PC-3 (cell line): ENCODE data around the gene ANLN. TPM values are rescaled to one million over a fixed set of nuclear protein-coding genes. Genes with fewer than 3 reads are reported as not detected.

Source experiments
- ATAC-seq: fragments of 200-7000 bp; cut with Tn5 transposase; 2 replicates; pipeline ENCODE4 v1.9.1; 2020; ENCODE audit warnings: mild to moderate bottlenecking, moderate library complexity
- BruUV-seq: library from RNA; stranded (reverse); fragments of 400-500 nt; replicated peaks from 2 replicates; lab custom pipeline; 2021; lab: Mats Ljungman, UMichigan
- CTCF ChIA-PET: fragments of 300-600 bp; sonication (Branson Sonifier 250); formaldehyde crosslinking; loops from one replicate; lab custom pipeline; 2022; ENCODE audit warnings: antibody characterized with exemption; lab: Charles Lee
- POLR2A ChIA-PET: fragments of 300-600 bp; sonication (Branson Sonifier 250); formaldehyde crosslinking; loops from one replicate; lab custom pipeline; 2022; ENCODE audit warnings: antibody characterized with exemption; ENCODE audit not compliant: unreplicated experiment; lab: Charles Lee
- DNase-seq: peaks from one replicate; pipeline ENCODE4 v3.0.0-alpha.2; 2015
- H2AFZ ChIP-seq: fragments of 300-600 bp; sonication (generic); 2 replicates; pipeline ENCODE4 v1.6.0; 2016; ENCODE audit warnings: antibody characterized with exemption, low read length
- H3F3A ChIP-seq: fragments of 300-600 bp; sonication (generic); one replicate; pipeline ENCODE4 v1.6.0; 2017; ENCODE audit warnings: antibody characterized with exemption, low read length, control low read depth, mild to moderate bottlenecking; ENCODE audit not compliant: unreplicated experiment
- H3K27ac ChIP-seq: fragments of 300-600 bp; sonication (generic); 2 replicates; pipeline ENCODE4 v1.5.1; 2016; ENCODE audit warnings: mild to moderate bottlenecking, low read length
- H3K27me3 ChIP-seq: fragments of 300-600 bp; sonication (generic); 2 replicates; pipeline ENCODE4 v1.6.1; 2016; ENCODE audit warnings: low read length, mixed read lengths
- H3K36me3 ChIP-seq: fragments of 300-600 bp; sonication (generic); 2 replicates; pipeline ENCODE4 v1.6.1; 2016; ENCODE audit warnings: low read depth, mixed run types, low read length, mixed read lengths
- H3K4me1 ChIP-seq: fragments of 300-600 bp; sonication (generic); 2 replicates; pipeline ENCODE4 v1.5.1; 2016; ENCODE audit warnings: low read length; ENCODE audit not compliant: insufficient read depth
- H3K4me2 ChIP-seq: fragments of 300-600 bp; sonication (generic); 2 replicates; pipeline ENCODE4 v1.6.0; 2016; ENCODE audit warnings: low read length
- H3K4me3 ChIP-seq: fragments of 300-600 bp; sonication (generic); 2 replicates; pipeline ENCODE4 v1.5.1; 2016; ENCODE audit warnings: mild to moderate bottlenecking, low read length, mixed read lengths
- H3K79me2 ChIP-seq: fragments of 300-600 bp; sonication (generic); 2 replicates; pipeline ENCODE4 v1.6.1; 2017; ENCODE audit warnings: low read length, mixed read lengths
- H3K9ac ChIP-seq: fragments of 300-600 bp; sonication (generic); 2 replicates; pipeline ENCODE4 v1.6.0; 2016; ENCODE audit warnings: mild to moderate bottlenecking, low read length
- H3K9me2 ChIP-seq: fragments of 300-600 bp; sonication (generic); replicated peaks from 2 replicates; pipeline ENCODE4 v1.6.1; 2016; ENCODE audit warnings: mixed run types, low read length, mixed read lengths
- H3K9me3 ChIP-seq: fragments of 300-600 bp; sonication (generic); 2 replicates; pipeline ENCODE4 v1.6.1; 2016; ENCODE audit warnings: low read length, mixed read lengths
- H4K20me1 ChIP-seq: fragments of 300-600 bp; sonication (generic); 2 replicates; pipeline ENCODE4 v1.6.1; 2016; ENCODE audit warnings: low read length, mixed read lengths
- CTCF ChIP-seq: fragments of 300-600 bp; sonication (generic); conservative IDR thresholded peaks from 2 replicates; pipeline ENCODE4 v1.5.1; 2017; ENCODE audit warnings: antibody characterized with exemption, low read depth, mild to moderate bottlenecking, low read length
- EZH2 ChIP-seq: fragments of 300-600 bp; sonication (generic); IDR thresholded peaks from one replicate; pipeline ENCODE4 v1.6.1; 2017; ENCODE audit warnings: antibody characterized with exemption, mild to moderate bottlenecking, low read length; ENCODE audit not compliant: unreplicated experiment
- EZH2phosphoT487 ChIP-seq: fragments of 300-600 bp; sonication (generic); IDR thresholded peaks from 2 replicates; pipeline ENCODE4 v1.6.1; 2018; ENCODE audit warnings: mild to moderate bottlenecking, antibody characterized with exemption, low read length, borderline replicate concordance
- intact Hi-C: fragments of 100-400 bp; cut with micrococcal nuclease; formaldehyde crosslinking; loops from 2 replicates; pipeline ENCODE4 v1.9.0; 2023
- total RNA-seq: library from RNA; depleted of rRNA; stranded (reverse); fragments of >200 nt; gene quantifications from 2 replicates; pipeline ENCODE4 v1.2.3, GENCODE V29; 2014

The ANLN gene
- total RNA-seq, 1 experiment from 2014 or later = 110 TPM

- POLR2A ChIA-PET = no interaction called here
- Histone ChIP-seq H3K4me3 (no peak overlapping the region), H2AFZ (no peak overlapping the region), H3K79me2 (no peaks in the 10 kb centered on the region), H3K4me2 (no peak overlapping the region), H3K27me3 (no peaks in the 10 kb centered on the region), H3K4me1 (0 out of 2 replicates have a peak, but pooled peaks cover 3% of the 10 kb centered on the region), H4K20me1 (no peaks in the 10 kb centered on the region), H3F3A (no peaks in the 10 kb centered on the region), H3K9me2 (no peaks in the 10 kb centered on the region), H3K9ac (no peak overlapping the region), H3K27ac (no peak overlapping the region), H3K36me3 (no peaks in the 10 kb centered on the region), H3K9me3 (no peaks in the 10 kb centered on the region)
- intact Hi-C loops = no loop called here
- BruUV-seq = no TSS peak
- ATAC-seq = no peak
- TF ChIP-seq EZH2 = no peak
- TF ChIP-seq EZH2phosphoT487 = no peak
- TF ChIP-seq CTCF = no peak
- CTCF ChIA-PET = no interaction called here
- no peak for DNase-seq
Measured at GRCh38 chr7:36361227-36361626, 28.4 kb upstream of the ANLN start.

- no peaks in the 10 kb centered on the region for H3K9me2 ChIP-seq
- DNase-seq (no peak), ATAC-seq (no peak)
- BruUV-seq = no TSS peak
- H3K27me3 ChIP-seq = no peaks in the 10 kb centered on the region
- H3K9ac ChIP-seq = no peak overlapping the region
- no peak for TF ChIP-seq EZH2phosphoT487
- TF ChIP-seq CTCF = no peak
- no peak for TF ChIP-seq EZH2
- POLR2A ChIA-PET = no interaction called here
- H4K20me1 ChIP-seq = no peaks in the 10 kb centered on the region
- no peak overlapping the region for H2AFZ ChIP-seq
- H3K4me3 ChIP-seq = no peak overlapping the region
- no peaks in the 10 kb centered on the region for H3K36me3 ChIP-seq
- intact Hi-C loops = no loop called here
- H3F3A ChIP-seq = no peaks in the 10 kb centered on the region
- no peak overlapping the region for H3K4me2 ChIP-seq
- H3K27ac ChIP-seq = no peak overlapping the region
- H3K9me3 ChIP-seq = no peaks in the 10 kb centered on the region
- no peaks in the 10 kb centered on the region for H3K79me2 ChIP-seq
- CTCF ChIA-PET = no interaction called here
- H3K4me1 ChIP-seq = 0 out of 2 replicates have a peak, but pooled peaks cover 4% of the 10 kb centered on the region
Measured at GRCh38 chr7:36363515-36363914, 26.1 kb upstream of the ANLN start.

- Histone ChIP-seq H3K4me1 (0 out of 2 replicates have a peak, but pooled peaks cover 4% of the 10 kb centered on the region), H3K9me3 (no peaks in the 10 kb centered on the region), H3K36me3 (no peaks in the 10 kb centered on the region), H3K27ac (no peak overlapping the region), H2AFZ (peak overlapping the region; percentile 97), H3F3A (no peaks in the 10 kb centered on the region), H3K9me2 (no peaks in the 10 kb centered on the region), H3K4me2 (peak overlapping the region; percentile 72), H4K20me1 (no peaks in the 10 kb centered on the region), H3K4me3 (peak overlapping the region; percentile 79), H3K79me2 (no peaks in the 10 kb centered on the region), H3K9ac (peak overlapping the region; percentile 63), H3K27me3 (no peaks in the 10 kb centered on the region)
- DNase-seq (no peak), ATAC-seq (peak; percentile 1; the same call in 1 of the 2 replicates)
- CTCF ChIA-PET = interaction anchor here (0.7 kb wide), 1 partner anchor 48 kb away, joined by 4 read pairs; no protein-coding TSS in a partner anchor
- POLR2A ChIA-PET = no interaction called here
- intact Hi-C loops = loop anchor here (2.0 kb wide), 1 partner anchor 23 kb away; the partner anchor contains the start of gene ANLN
- BruUV-seq = TSS peak; percentile 60
- TF ChIP-seq EZH2 (no peak), CTCF (no peak), EZH2phosphoT487 (no peak)
Measured at GRCh38 chr7:36366005-36366717, 23.5 kb upstream of the ANLN start.
